ENCODE measurements around the gene DNAAF6.
A peak's percentile ranks its signal among the peaks of the same experiment; 100 is the strongest.
"Not testable (repeated sequence)": the region's sequence is repeated elsewhere in the genome, so short reads cannot be mapped to it uniquely, and the experiment has no call there.

DNAAF6 gene
- 0 reads per million in 2 donors for total RNA-seq

- DNase-seq: peak; percentile 45
Measured at GRCh38 chrX:107205770-107206696, at the start of gene DNAAF6, which contains the start of gene NUP62CL. TSS of gene DNAAF6 (plus strand) at chrX:107206611. CDS start at chrX:107212876, 6,265 bp downstream. TSS of gene NUP62CL (minus strand) at chrX:107206433. CDS start at chrX:107175146, 31,287 bp downstream.

GRCh38 chrX:107157618-107158017 lies 48.8 kb upstream of the DNAAF6 start:
- DNase-seq: not testable (repeated sequence)

DNA sequence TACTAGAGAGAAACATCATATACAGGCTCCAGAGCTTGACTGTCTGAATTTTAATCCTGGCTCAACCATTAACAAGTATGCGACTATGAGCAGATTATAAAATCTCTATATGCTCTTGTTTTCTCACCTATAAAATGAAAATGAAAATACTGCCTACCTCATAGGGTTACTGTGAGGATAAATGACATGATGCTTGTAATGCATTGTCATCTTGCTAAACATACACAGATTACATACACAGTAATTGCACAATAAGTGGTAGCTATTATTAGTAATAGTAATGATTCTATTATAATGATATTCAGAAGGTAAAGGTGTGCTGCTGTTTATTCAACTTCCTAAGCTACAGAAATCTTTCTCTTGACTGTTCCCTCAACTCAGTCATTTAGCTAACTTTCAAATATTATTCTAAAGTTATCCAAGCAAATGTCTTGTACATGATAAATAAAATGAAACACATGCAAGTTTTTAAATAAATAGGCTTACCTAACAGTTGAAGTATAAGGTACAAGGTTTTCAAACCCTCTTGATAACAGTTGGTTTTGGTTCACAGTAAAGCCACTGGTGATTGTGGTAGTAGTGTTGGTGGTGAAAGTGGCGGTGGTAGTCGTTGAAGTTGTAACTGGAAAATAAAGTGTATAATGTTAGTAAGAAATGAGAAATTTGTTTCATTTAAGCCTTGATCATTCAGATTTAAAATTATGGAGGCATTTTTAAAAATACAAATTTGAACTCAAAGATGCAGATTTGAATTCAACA lies 39.1 kb upstream of the DNAAF6 start:
- DNase-seq: no peak

- DNase-seq: no peak
Measured at GRCh38 chrX:107168257-107168656, 38.2 kb upstream of the DNAAF6 start.

DNA sequence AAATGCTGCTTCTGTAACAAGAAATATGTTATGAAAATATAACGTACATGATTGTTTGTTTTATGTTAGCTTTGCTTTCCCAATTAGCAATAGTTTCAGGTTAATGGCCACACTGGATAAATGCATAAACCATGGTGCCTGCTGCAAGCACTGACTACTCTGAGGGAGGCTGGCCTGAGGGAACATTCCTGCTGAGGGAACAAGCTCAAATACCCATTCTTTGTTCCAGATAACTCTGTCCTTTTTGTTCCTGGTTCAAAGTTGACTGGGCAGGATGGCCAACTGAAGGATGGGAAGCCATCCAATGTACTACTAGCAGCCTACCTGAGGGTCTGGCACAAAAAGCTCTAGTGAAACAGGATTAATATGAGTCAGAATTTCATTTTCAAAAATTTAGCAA lies 37.7 kb upstream of the DNAAF6 start:
- no peak for DNase-seq

GRCh38 chrX:107171369-107172102 lies 34.9 kb upstream of the DNAAF6 start:
- DNase-seq: no peak

- no peak for DNase-seq
Measured at GRCh38 chrX:107197319-107197718, 9.1 kb upstream of the DNAAF6 start.

DNA sequence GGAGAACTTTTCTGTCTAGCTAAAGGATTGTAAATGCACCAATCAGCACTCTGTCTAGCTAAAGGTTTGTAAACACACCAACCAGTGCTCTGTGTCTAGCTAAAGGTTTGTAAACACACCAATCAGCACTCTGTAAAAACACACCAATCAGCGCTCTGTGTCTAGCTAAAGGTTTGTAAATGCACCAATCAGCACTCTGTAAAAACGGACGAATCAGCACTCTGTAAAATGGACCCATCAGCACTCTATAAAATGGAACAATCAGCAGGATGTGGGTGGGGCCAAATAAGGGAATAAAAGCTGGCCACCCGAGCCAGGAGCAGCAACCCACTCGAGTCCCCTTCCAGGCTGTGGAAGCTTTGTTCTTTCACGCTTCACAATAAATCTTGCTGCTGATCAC lies 8.3 kb upstream of the DNAAF6 start:
- DNase-seq: not testable (repeated sequence)

DNA sequence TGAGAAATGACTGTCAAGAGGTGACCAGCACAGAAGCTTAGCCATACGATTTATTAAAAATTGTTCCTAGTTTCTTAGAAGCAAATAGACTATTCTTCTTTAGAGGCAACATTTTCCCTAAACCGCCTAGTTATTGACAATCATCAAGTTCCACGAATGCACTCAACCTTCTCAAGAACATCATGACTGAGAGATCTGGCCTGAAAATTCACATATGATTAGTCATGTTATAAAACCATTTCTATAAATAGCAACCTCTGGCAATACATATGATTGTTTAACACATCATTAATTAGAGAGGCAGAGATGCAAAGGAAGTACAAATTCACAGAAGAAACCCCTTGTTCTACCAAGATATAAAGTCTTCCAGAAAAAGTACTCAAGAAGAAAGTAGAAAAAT lies 6.9 kb upstream of the DNAAF6 start:
- DNase-seq: no peak

- no peak for DNase-seq
Measured at GRCh38 chrX:107204068-107204605, 2.3 kb upstream of the DNAAF6 start.

- DNase-seq: no peak
Measured at GRCh38 chrX:107206697-107207065, 270 bp downstream of the DNAAF6 start.

GRCh38 chrX:107207089-107207488 lies 678 bp downstream of the DNAAF6 start:
- DNase-seq: no peak

GRCh38 chrX:107207943-107208342 lies 1.5 kb downstream of the DNAAF6 start:
- no peak for DNase-seq

DNA sequence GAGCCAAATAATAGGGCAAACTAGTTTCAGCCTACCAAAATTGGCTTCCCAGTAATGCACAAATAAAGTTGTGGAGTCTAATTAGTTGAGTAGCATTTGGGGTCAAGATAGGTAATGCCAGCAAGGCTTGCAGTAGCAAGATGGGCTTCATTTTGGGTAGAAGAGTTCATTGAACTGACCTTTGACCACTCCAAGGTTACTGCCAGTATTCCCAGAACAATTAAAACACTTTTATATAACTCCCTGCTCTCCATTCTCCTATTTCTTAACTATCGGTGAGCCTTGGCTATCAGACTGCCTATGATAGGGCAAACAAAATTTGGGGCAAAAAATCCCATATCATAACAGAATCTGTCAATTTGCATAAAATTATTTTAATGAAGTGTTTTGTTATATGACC lies 7.1 kb downstream of the DNAAF6 start:
- no peak for DNase-seq

- no peak for DNase-seq
Measured at GRCh38 chrX:107226757-107227156, 20.3 kb downstream of the DNAAF6 start.

- no peak for DNase-seq
Measured at GRCh38 chrX:107227780-107228485, 21.5 kb downstream of the DNAAF6 start.

DNA sequence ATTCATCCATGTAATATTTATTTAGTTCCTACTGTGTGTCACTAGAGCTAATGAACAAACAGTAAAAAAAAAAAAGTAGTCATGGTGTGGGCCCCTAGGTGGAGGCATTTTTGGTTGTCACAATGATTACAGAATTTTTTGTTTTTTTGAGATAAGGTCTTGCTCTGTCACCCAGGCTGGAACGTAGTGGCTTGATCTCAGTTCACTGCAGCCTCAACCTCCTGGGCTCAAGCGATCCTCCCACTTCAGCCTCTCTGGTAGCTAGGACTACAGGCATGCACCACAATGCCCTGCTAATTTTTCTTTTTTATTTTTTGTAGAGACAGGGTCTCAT lies 22.0 kb downstream of the DNAAF6 start:
- no peak for DNase-seq

DNA sequence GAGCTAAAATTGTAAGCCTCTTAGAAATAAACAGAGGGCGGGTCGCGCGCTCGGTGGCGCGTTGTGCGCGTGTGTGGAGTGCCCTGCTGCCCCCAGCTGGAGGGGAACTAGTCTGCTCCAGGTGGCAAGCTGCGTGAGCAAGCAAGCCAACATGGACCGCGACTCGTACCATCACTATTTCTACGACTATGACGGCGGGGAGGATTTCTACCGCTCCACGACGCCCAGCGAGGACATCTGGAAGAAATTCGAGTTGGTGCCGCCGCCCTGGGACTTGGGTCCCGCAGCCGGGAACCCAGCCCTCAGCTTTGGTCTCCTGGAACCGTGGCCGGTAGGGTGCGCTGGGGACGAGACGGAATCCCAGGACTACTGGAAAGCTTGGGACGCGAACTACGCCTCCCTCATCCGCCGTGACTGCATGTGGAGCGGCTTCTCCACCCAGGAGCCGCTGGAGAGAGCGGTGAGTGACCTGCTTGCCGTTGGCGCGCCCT lies 66.1 kb downstream of the DNAAF6 start:
- DNase-seq: no peak

DNA sequence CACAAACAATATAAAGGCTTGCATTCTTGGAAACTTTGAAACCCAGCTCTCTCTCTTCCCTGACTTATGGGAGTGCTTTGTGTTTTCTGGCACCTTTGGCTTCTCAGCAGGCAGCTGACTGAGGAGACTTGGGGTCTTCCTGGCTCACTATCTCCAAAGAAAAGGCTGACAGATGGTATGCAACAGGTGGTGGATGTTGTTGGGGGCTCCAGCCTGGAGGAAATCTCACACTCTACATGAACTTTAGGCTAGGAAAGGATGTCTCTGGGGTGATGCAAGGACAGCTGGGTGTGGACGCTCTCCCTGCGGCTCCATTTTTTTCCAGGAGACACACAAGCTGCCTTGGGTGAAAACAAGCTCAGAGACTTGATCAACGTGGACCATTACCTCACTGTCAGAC lies 67.4 kb downstream of the DNAAF6 start:
- DNase-seq: no peak

DNA sequence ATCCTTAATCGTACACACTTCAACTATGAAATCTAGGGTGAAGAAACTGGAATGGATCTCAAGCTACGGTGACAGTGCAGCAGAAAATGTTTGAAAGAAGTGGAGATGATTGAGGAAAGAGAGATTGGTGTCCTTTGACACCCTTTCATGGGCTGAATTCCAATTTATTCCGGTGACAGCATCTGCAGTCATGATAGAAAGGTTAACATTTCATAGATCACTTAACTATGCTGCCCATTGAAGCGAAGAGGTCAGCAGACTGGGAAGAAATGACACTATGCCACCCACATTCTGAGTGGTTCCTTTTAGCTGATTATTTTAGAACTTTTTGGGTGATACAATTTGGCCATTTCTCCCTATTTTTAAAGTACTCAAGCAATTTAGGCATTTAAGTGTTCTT lies 82.3 kb downstream of the DNAAF6 start:
- no peak for DNase-seq

GRCh38 chrX:107290019-107290418 lies 83.6 kb downstream of the DNAAF6 start:
- no peak for DNase-seq

DNA sequence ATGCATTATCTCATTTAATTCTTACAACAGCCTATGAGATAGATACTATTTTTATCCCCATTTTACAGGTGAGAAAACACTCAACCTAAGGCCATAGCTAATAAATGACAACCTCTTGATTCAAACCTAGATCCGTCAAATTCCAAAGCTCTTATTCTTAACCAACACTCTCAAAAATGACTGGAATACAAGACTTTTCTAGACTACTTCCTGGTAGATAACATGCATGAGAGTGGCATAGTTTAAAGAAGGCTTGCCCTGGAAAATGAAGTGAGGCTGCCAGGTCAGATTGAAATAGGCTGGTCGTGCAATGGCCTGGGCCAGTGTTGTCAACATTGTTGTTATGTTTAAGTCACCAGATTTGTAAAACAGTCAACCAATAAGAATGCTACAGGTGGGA lies 86.6 kb downstream of the DNAAF6 start:
- no peak for DNase-seq

Data from T-helper 9 cell (primary cell).